Stimulated activated CD4-positive, alpha-beta T cell treated with anti-CD3 and anti-CD28 coated beads, Interleukin-15, amount 100 ng/mL, for 24 hours (primary cell): ENCODE measurements around the gene CISH.
A peak's percentile ranks its signal among the peaks of the same experiment; 100 is the strongest.

Experiments
- DNase-seq: peaks from one replicate; pipeline ENCODE4 v3.0.0-alpha.2; 2020

CISH gene

GRCh38 chr3:50612234-50612882, 784 bp upstream of the CISH start:
- DNase-seq: no peak

GRCh38 chr3:50610992-50611463, 546 bp downstream of the CISH start:
- no peak for DNase-seq

- peak; percentile 75 for DNase-seq
Measured at GRCh38 chr3:50610181-50610971, 1.2 kb downstream of the CISH start.

GRCh38 chr3:50609763-50610085, 1.9 kb downstream of the CISH start:
- peak; percentile 55 for DNase-seq

- DNase-seq: peak; percentile 49
Measured at GRCh38 chr3:50609071-50609762, 2.4 kb downstream of the CISH start.

GRCh38 chr3:50608278-50608677, 3.3 kb downstream of the CISH start:
- DNase-seq: peak; percentile 49

- DNase-seq: peak; percentile 63
Measured at GRCh38 chr3:50607271-50608091, 4.1 kb downstream of the CISH start.

- peak; percentile 53 for DNase-seq
Measured at GRCh38 chr3:50606596-50606995, 5.0 kb downstream of the CISH start.

GRCh38 chr3:50605901-50606326, 5.7 kb downstream of the CISH start:
- peak; percentile 44 for DNase-seq

- peak; percentile 48 for DNase-seq
Measured at GRCh38 chr3:50604628-50605588, 6.7 kb downstream of the CISH start.

- peak; percentile 43 for DNase-seq
Measured at GRCh38 chr3:50604110-50604621, 7.4 kb downstream of the CISH start.

GRCh38 chr3:50603261-50604109, 8.1 kb downstream of the CISH start:
- peak; percentile 54 for DNase-seq

GRCh38 chr3:50602595-50603191, 8.9 kb downstream of the CISH start:
- no peak for DNase-seq

GRCh38 chr3:50600841-50601591, 10.6 kb downstream of the CISH start:
- DNase-seq: peak; percentile 97

- peak; percentile 46 for DNase-seq
Measured at GRCh38 chr3:50600141-50600753, 11.3 kb downstream of the CISH start.

- no peak for DNase-seq
Measured at GRCh38 chr3:50599716-50600118, 11.9 kb downstream of the CISH start.

- DNase-seq: no peak
Measured at GRCh38 chr3:50599115-50599715, 12.4 kb downstream of the CISH start.

GRCh38 chr3:50594253-50594785, 17.3 kb downstream of the CISH start:
- DNase-seq: no peak
